Duodenal mucosa (tissue), 2 donors: ENCODE results near the gene NRSN1.

Experiments used
- H3K27ac ChIP-seq: one replicate; pipeline ENCODE4 v1.7.0; 2013; ENCODE audit warnings: low read depth, low read length
- H3K27me3 ChIP-seq, 2 donors: one replicate each; pipeline ENCODE4 v1.7.0; 2013; ENCODE audit warnings: low read length in 2 of 2, control low read depth in 1 of 2; ENCODE audit not compliant: insufficient read depth in 2 of 2, control insufficient read depth in 1 of 2
- H3K36me3 ChIP-seq, 2 donors: one replicate each; pipeline ENCODE4 v1.7.0; 2013; ENCODE audit warnings: low read length in 2 of 2, control low read depth in 1 of 2; ENCODE audit not compliant: insufficient read depth in 2 of 2, control insufficient read depth in 1 of 2
- H3K4me1 ChIP-seq, 2 donors: one replicate each; pipeline ENCODE4 v1.7.0; 2013; ENCODE audit warnings: low read length in 2 of 2, control low read depth in 1 of 2; ENCODE audit not compliant: insufficient read depth in 2 of 2, control insufficient read depth in 1 of 2
- H3K4me3 ChIP-seq, 2 donors: one replicate each; pipeline ENCODE4 v1.7.0; 2013; ENCODE audit warnings: low read length in 2 of 2, low read depth in 1 of 2
- H3K9ac ChIP-seq, 2 donors: one replicate each; pipeline ENCODE4 v1.7.0; 2013; ENCODE audit warnings: low read length in 2 of 2, low read depth in 1 of 2
- H3K9me3 ChIP-seq, 2 donors: one replicate each; pipeline ENCODE4 v1.7.0; 2013; ENCODE audit warnings: low read length in 2 of 2, control low read depth in 1 of 2; ENCODE audit not compliant: control insufficient read depth in 1 of 2

Gene NRSN1, protein sequence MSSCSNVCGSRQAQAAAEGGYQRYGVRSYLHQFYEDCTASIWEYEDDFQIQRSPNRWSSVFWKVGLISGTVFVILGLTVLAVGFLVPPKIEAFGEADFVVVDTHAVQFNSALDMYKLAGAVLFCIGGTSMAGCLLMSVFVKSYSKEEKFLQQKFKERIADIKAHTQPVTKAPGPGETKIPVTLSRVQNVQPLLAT

GRCh38 chr6:24125980-24126379 is at the start of gene NRSN1:
Gene NRSN1 (plus strand): TSS chr6:24126215. CDS start chr6:24134328, 8,113 bp downstream.
- Histone ChIP-seq H3K36me3 (no peaks in the 10 kb centered on the region), H3K27me3 (peaks cover 0 to 3% of the 10 kb centered on the region in 2 donors), H3K9me3 (no peaks in the 10 kb centered on the region), H3K4me3 (no peak within 1 kb of the TSS), H3K27ac (no peak within 1 kb of the TSS), H3K9ac (no peak within 1 kb of the TSS), H3K4me1 (no peaks in the 10 kb centered on the region)

DNA sequence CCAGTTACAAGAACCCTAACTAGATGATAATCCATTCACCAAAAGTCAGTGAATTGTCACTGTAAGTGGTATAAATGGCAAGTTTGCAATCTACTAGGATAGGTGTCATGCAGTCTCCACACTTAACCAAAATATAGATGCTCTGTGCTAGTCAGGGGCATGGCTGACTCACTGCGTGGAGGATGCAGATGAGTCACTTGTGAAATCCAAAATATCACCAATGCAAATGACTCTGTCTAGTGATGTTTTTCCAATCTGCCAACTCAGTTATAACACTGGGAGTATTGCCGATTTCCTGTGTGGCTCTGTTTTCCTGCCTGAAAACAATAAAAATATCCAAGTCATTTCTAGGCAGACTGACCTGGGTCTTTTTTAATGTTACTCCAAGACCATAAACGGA is 47.8 kb upstream of the NRSN1 start:
- Histone ChIP-seq H3K27ac (no peak overlapping the region), H3K36me3 (no peaks in the 10 kb centered on the region), H3K27me3 (no peaks in the 10 kb centered on the region), H3K9me3 (no peaks in the 10 kb centered on the region), H3K9ac (no peak overlapping the region), H3K4me3 (no peak overlapping the region), H3K4me1 (no peaks in the 10 kb centered on the region)

GRCh38 chr6:24079076-24079475 is 46.9 kb upstream of the NRSN1 start:
- Histone ChIP-seq H3K9me3 (no peaks in the 10 kb centered on the region), H3K27ac (no peak overlapping the region), H3K27me3 (no peaks in the 10 kb centered on the region), H3K9ac (no peak overlapping the region), H3K4me3 (no peak overlapping the region), H3K4me1 (no peaks in the 10 kb centered on the region), H3K36me3 (no peaks in the 10 kb centered on the region)

DNA sequence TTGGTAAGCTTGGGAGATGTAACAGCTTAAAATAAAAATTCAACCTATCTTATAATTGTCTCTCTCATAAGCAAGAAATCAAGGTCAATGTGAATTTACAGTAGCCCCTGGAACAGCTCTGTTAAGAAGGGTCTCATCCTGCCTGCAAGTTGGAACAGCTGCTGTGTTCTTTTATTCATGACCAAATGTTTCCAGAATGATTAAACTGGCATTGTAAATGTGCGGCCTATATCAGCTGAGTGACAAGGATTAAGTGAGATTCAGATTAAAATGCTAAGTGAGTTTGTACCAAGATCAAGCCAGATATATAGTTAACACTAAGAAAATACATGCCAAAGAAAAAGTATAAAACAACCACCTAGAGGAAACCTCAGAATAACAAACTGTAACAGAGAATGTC is 45.3 kb upstream of the NRSN1 start:
- no peaks in the 10 kb centered on the region for H3K9me3 ChIP-seq
- H3K27me3 ChIP-seq = no peaks in the 10 kb centered on the region
- no peaks in the 10 kb centered on the region for H3K4me1 ChIP-seq
- no peak overlapping the region for H3K9ac ChIP-seq
- H3K36me3 ChIP-seq = no peaks in the 10 kb centered on the region
- H3K27ac ChIP-seq = no peak overlapping the region
- no peak overlapping the region for H3K4me3 ChIP-seq

- Histone ChIP-seq H3K27me3 (no peaks in the 10 kb centered on the region), H3K36me3 (no peaks in the 10 kb centered on the region)
Observed at GRCh38 chr6:24089736-24090135, 36.3 kb upstream of the NRSN1 start.

GRCh38 chr6:24092407-24092806 is 33.6 kb upstream of the NRSN1 start:
- H3K9me3 ChIP-seq = no peaks in the 10 kb centered on the region
- no peak overlapping the region for H3K9ac ChIP-seq
- H3K27ac ChIP-seq = no peak overlapping the region
- H3K36me3 ChIP-seq = no peaks in the 10 kb centered on the region
- no peak overlapping the region for H3K4me3 ChIP-seq
- H3K4me1 ChIP-seq = no peaks in the 10 kb centered on the region
- no peaks in the 10 kb centered on the region for H3K27me3 ChIP-seq

More at GRCh38 chr6:24089736-24090135, 36.3 kb upstream of the NRSN1 start:
- Histone ChIP-seq H3K9me3 (no peaks in the 10 kb centered on the region), H3K27ac (no peak overlapping the region), H3K4me3 (no peak overlapping the region), H3K4me1 (no peaks in the 10 kb centered on the region), H3K9ac (no peak overlapping the region)

GRCh38 chr6:24093381-24093780 is 32.6 kb upstream of the NRSN1 start:
- H3K27me3 ChIP-seq = no peaks in the 10 kb centered on the region
- no peak overlapping the region for H3K9ac ChIP-seq
- no peak overlapping the region for H3K27ac ChIP-seq
- H3K4me3 ChIP-seq = no peak overlapping the region
- H3K4me1 ChIP-seq = no peaks in the 10 kb centered on the region
- no peaks in the 10 kb centered on the region for H3K36me3 ChIP-seq
- no peaks in the 10 kb centered on the region for H3K9me3 ChIP-seq

DNA sequence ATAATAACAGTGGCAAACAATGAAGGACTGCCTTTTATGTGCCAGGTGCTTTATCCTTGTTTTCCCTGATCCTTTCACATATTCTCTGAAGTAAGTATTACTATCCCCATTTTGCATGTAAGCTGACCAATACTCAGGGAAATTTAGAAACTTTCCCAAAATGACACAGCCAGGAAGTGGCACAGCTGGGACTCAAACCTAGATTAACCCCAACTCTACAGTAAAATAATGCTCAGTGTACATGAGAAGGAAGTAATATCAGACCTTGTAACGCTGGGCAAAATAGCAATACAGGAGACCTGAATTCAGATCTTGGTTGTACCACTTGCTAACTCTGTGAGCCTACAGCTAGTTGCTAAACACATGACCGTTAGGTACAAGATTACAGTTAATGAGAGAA is 26.8 kb upstream of the NRSN1 start:
- H3K9me3 ChIP-seq = no peaks in the 10 kb centered on the region
- H3K36me3 ChIP-seq = no peaks in the 10 kb centered on the region
- no peak overlapping the region for H3K9ac ChIP-seq
- H3K27me3 ChIP-seq = no peaks in the 10 kb centered on the region
- no peaks in the 10 kb centered on the region for H3K4me1 ChIP-seq
- no peak overlapping the region for H3K4me3 ChIP-seq
- H3K27ac ChIP-seq = no peak overlapping the region

DNA sequence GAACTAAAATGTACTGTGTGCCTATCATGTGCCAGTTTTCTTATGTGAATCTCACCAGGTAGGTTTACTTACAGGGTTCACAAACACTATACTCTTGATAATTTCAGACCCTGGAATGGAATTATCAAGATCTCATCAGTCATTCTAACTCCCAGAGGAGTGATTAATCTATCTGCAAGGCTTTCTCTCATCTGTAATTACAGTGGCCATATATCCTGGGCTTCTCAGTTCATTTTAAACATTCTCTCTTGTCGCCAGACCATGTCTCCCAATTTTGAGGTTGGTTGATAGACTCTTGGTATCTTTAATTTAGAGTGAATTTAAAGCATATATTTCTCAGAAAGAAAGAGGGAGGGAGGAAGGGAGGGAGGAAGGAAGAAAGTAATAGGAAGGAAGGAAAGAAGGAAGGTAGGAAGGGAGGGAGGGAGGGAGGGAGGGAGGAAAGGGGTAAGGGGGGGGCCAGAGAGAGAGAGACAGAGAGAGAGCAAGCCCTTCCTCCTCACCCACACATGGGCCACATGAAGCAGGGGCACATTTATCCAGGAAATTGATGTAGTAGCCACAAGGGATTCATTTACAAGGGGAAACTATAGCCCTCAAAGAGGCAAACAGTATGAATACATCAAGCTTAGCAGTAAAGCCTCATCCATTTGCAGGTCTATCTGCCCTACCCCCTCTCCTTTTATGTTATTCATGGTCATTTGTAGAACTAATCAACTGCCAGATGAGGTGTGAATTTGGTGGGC is 25.8 kb upstream of the NRSN1 start:
- Histone ChIP-seq H3K27me3 (no peaks in the 10 kb centered on the region), H3K4me3 (no peak overlapping the region), H3K9me3 (no peaks in the 10 kb centered on the region), H3K4me1 (no peaks in the 10 kb centered on the region), H3K27ac (no peak overlapping the region), H3K9ac (no peak overlapping the region), H3K36me3 (no peaks in the 10 kb centered on the region)

- no peak overlapping the region for H3K4me3 ChIP-seq
- no peaks in the 10 kb centered on the region for H3K9me3 ChIP-seq
- H3K9ac ChIP-seq = no peak overlapping the region
- H3K36me3 ChIP-seq = no peaks in the 10 kb centered on the region
- no peaks in the 10 kb centered on the region for H3K4me1 ChIP-seq
- H3K27ac ChIP-seq = no peak overlapping the region
- H3K27me3 ChIP-seq = no peaks in the 10 kb centered on the region
Observed at GRCh38 chr6:24100770-24101155, 25.3 kb upstream of the NRSN1 start.
